Measurements from ENCODE around the gene CAV2. TPM values are rescaled to one million over a fixed set of nuclear protein-coding genes. Genes with fewer than 3 reads are reported as not detected.

CAV2 gene
- total and polyA plus RNA-seq, 4 experiments from 2014 or later: 0.19 TPM; not detected in 3

DNA sequence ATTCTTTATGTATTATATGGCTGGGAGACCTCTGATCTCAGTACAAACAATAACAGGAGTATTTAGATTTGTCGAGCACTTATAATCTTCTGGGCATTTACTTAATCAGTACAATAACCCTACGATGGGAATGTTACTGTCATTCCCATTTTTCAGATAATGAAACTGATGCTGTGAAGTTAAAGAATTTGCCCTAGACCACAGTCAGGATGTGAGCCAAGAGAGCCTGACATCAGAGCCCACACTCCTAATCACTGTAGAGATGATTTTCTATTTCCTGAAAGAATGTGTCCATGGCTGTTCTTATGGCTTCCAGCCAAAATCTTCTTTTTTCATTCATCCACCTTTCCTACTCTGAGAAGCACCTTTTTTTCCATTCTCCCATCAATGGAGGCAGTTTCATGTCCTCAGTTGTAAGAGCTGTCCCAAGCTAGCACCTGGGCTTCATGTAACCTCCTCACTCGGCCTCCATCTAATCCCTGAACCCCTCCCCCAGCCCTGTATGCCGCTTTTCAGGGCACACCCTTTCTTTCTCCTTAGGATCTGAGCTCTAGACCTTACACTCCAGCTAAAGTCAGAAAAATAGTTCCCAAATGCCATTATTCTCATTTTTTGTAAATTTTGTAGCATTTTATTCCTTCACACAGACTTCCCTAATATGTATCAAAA lies 13.1 kb downstream of the CAV2 start:
- DNase-seq: no peak
- H3K4me1 ChIP-seq (ENCODE audit: insufficient read depth, low read length): peaks cover 15% of the 10 kb centered on the region
- no peak overlapping the region for H3K27ac ChIP-seq (ENCODE audit: low read depth, low read length)
- CTCF ChIA-PET (ENCODE audit: partially characterized antibody): interaction anchor here (2.1 kb wide), 1 partner anchor 14 kb away, joined by 9 read pairs; no protein-coding TSS in a partner anchor
- POLR2A ChIA-PET (ENCODE audit: partially characterized antibody): no interaction called here
- intact Hi-C loops (cut with micrococcal nuclease): no loop called here
- H3K27me3 ChIP-seq (ENCODE audit: insufficient read depth, low read length): no peaks in the 10 kb centered on the region
- no peaks in the 10 kb centered on the region for H3K9me3 ChIP-seq (ENCODE audit: control insufficient read depth in 1 of 2, low read length in 2 of 2)
- peaks cover 7 to 10% of the 10 kb centered on the region in 2 donors for H3K27me3 Mint-ChIP-seq
- H3K4me1 Mint-ChIP-seq: peaks cover 13 to 18% (median 17%) of the 10 kb centered on the region in 4 donors
- H3K36me3 ChIP-seq (ENCODE audit: insufficient read depth, low read length): no peaks in the 10 kb centered on the region
- H3K36me3 Mint-ChIP-seq: peaks cover 0 to 2% of the 10 kb centered on the region in 2 donors
- peak overlapping the region in 1 of 2 donors; percentile 67 for H3K4me3 ChIP-seq (ENCODE audit: low read length in 2 of 2)
- H3K4me3 Mint-ChIP-seq: peak overlapping the region; percentile 85 to 93 (median 90)
- peak overlapping the region; percentile 11 to 84 (median 58) for H3K27ac Mint-ChIP-seq
- no peaks in the 10 kb centered on the region for H3K9me3 Mint-ChIP-seq

DNA sequence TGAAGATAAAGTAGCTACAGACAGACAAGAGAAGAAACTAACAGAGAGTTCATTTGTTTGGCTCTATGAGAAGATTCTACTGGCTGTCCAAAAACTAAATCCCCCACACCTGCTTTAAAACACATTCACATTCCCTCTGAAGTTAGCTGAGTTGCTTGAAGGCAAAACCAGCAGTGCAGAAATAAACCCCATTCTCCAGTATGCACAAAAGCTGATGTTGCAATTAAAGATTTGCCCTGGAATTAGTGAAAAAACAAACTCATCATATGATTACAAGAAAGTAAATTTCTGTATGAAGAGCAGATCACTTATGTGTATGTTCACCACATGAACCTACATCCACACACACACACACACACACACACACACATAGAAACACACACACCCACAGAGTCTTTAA lies 16.0 kb downstream of the CAV2 start:
- H3K27me3 Mint-ChIP-seq: peaks cover 10 to 18% of the 10 kb centered on the region in 2 donors

DNA sequence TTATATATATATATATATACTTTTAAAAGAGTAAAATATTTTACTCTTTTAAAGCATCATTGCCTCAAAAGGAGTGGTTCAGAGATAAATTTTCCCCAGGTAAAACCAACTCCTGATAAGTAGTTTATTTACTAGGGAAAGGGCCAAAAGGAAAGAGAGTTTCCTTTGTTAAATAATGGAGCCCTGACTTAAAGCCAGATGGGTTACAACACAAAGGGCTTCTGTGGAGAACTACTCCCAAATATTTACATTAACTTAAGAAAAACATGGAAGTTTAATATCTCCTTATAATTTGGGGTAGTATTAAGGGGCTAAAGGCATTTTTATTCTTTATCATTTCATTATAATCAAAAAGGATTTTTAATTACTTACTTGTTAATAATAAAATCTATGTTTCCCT lies 16.8 kb downstream of the CAV2 start:
- intact Hi-C loops (cut with micrococcal nuclease): no loop called here
- Histone ChIP-seq H3K36me3 (ENCODE audit: insufficient read depth, low read length) (no peaks in the 10 kb centered on the region), H3K27me3 (ENCODE audit: insufficient read depth, low read length) (no peaks in the 10 kb centered on the region), H3K27ac (ENCODE audit: low read depth, low read length) (no peak overlapping the region), H3K4me1 (ENCODE audit: insufficient read depth, low read length) (peaks cover 13% of the 10 kb centered on the region), H3K9me3 (ENCODE audit: control insufficient read depth in 1 of 2, low read length in 2 of 2) (no peaks in the 10 kb centered on the region), H3K4me3 (ENCODE audit: low read length in 2 of 2) (no peak overlapping the region)
- DNase-seq: no peak
- peaks cover 13 to 16% (median 15%) of the 10 kb centered on the region in 4 donors for H3K4me1 Mint-ChIP-seq
- peaks cover 10 to 22% of the 10 kb centered on the region in 2 donors for H3K27me3 Mint-ChIP-seq
- H3K9me3 Mint-ChIP-seq: no peaks in the 10 kb centered on the region
- no peak overlapping the region for H3K27ac Mint-ChIP-seq
- POLR2A ChIA-PET (ENCODE audit: partially characterized antibody): no interaction called here
- no peak overlapping the region for H3K4me3 Mint-ChIP-seq
- peaks cover 0 to 2% of the 10 kb centered on the region in 2 donors for H3K36me3 Mint-ChIP-seq
- CTCF ChIA-PET (ENCODE audit: partially characterized antibody): interaction anchor here (1.0 kb wide), 1 partner anchor 10 kb away, joined by 10 read pairs; no protein-coding TSS in a partner anchor

More for the DNA sequence above, 16.0 kb downstream of the CAV2 start:
- H3K36me3 ChIP-seq (ENCODE audit: insufficient read depth, low read length): no peaks in the 10 kb centered on the region
- Mint-ChIP-seq H3K36me3 (peaks cover 0 to 2% of the 10 kb centered on the region in 2 donors), H3K4me3 (no peak overlapping the region), H3K27ac (no peak overlapping the region), H3K4me1 (peaks cover 13 to 18% (median 17%) of the 10 kb centered on the region in 4 donors), H3K9me3 (no peaks in the 10 kb centered on the region)
- no peaks in the 10 kb centered on the region for H3K27me3 ChIP-seq (ENCODE audit: insufficient read depth, low read length)
- POLR2A ChIA-PET (ENCODE audit: partially characterized antibody): no interaction called here
- DNase-seq: no peak
- no peak overlapping the region for H3K27ac ChIP-seq (ENCODE audit: low read depth, low read length)
- H3K9me3 ChIP-seq (ENCODE audit: control insufficient read depth in 1 of 2, low read length in 2 of 2): no peaks in the 10 kb centered on the region
- CTCF ChIA-PET (ENCODE audit: partially characterized antibody): interaction anchor here (2.1 kb wide), 1 partner anchor 11 kb away, joined by 8 read pairs; no protein-coding TSS in a partner anchor
- no peak overlapping the region for H3K4me3 ChIP-seq (ENCODE audit: low read length in 2 of 2)
- peaks cover 15% of the 10 kb centered on the region for H3K4me1 ChIP-seq (ENCODE audit: insufficient read depth, low read length)
- intact Hi-C loops (cut with micrococcal nuclease): no loop called here

DNA sequence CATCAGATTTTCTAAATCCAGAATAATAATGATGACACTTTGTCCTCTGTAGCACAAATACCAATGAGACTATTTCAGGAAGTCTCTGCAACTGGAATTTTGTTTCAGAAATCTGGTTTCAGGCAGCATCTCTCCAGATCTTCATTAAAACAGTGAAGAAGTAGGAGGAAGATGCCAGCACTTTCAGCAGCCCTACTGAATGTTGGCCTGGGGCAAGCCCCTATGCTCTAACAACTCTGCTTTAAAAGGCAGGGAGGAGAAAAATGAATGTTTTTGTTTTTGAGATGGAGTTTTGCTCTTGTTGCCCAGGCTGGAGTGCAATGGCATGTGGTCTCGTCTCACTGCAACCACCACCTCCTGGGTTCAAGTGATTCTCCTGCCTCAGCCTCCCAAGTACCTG lies 18.1 kb downstream of the CAV2 start:
- no peaks in the 10 kb centered on the region for H3K9me3 ChIP-seq (ENCODE audit: control insufficient read depth in 1 of 2, low read length in 2 of 2)
- no peak overlapping the region for H3K4me3 ChIP-seq (ENCODE audit: low read length in 2 of 2)
- H3K27me3 ChIP-seq (ENCODE audit: insufficient read depth, low read length): no peaks in the 10 kb centered on the region
- no peak overlapping the region for H3K4me3 Mint-ChIP-seq
- H3K27ac Mint-ChIP-seq: no peak overlapping the region
- H3K27ac ChIP-seq (ENCODE audit: low read depth, low read length): no peak overlapping the region
- DNase-seq: no peak
- peaks cover 18 to 27% of the 10 kb centered on the region in 2 donors for H3K27me3 Mint-ChIP-seq
- ChIA-PET CTCF (ENCODE audit: partially characterized antibody) (no interaction called here), POLR2A (ENCODE audit: partially characterized antibody) (no interaction called here)
- H3K36me3 ChIP-seq (ENCODE audit: insufficient read depth, low read length): no peaks in the 10 kb centered on the region
- H3K4me1 Mint-ChIP-seq: peaks cover 3 to 4% (median 3%) of the 10 kb centered on the region in 4 donors
- H3K36me3 Mint-ChIP-seq: no peaks in the 10 kb centered on the region
- intact Hi-C loops (cut with micrococcal nuclease): no loop called here
- no peaks in the 10 kb centered on the region for H3K9me3 Mint-ChIP-seq
- H3K4me1 ChIP-seq (ENCODE audit: insufficient read depth, low read length): peaks cover 3% of the 10 kb centered on the region

DNA sequence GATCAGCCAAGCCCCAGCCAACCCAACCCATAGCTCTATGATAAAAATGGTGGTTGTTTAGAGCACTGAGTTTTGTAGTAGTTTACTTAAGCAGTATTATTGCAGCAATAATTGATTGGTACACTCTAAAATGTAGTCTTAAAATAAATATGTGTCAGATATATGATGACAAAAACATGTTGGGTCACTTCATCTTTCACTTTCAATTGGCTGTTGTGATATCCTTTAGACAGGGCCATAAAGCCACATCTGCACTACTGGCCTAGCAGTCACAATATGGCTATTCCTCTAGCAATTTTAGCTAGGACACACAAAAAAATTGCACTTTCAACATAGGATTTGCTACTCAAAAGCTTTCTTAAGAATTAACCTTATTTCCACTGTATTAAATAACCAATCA lies 19.4 kb downstream of the CAV2 start:
- H3K36me3 Mint-ChIP-seq: no peaks in the 10 kb centered on the region
- Histone ChIP-seq H3K4me3 (ENCODE audit: low read length in 2 of 2) (no peak overlapping the region), H3K4me1 (ENCODE audit: insufficient read depth, low read length) (no peaks in the 10 kb centered on the region), H3K36me3 (ENCODE audit: insufficient read depth, low read length) (no peaks in the 10 kb centered on the region), H3K27me3 (ENCODE audit: insufficient read depth, low read length) (no peaks in the 10 kb centered on the region), H3K27ac (ENCODE audit: low read depth, low read length) (no peak overlapping the region), H3K9me3 (ENCODE audit: control insufficient read depth in 1 of 2, low read length in 2 of 2) (no peaks in the 10 kb centered on the region)
- intact Hi-C loops (cut with micrococcal nuclease): no loop called here
- no peaks in the 10 kb centered on the region for H3K9me3 Mint-ChIP-seq
- no peak overlapping the region for H3K27ac Mint-ChIP-seq
- no peak overlapping the region for H3K4me3 Mint-ChIP-seq
- ChIA-PET CTCF (ENCODE audit: partially characterized antibody) (no interaction called here), POLR2A (ENCODE audit: partially characterized antibody) (no interaction called here)
- DNase-seq: no peak
- H3K27me3 Mint-ChIP-seq: peaks cover 28 to 38% of the 10 kb centered on the region in 2 donors
- peaks cover 0 to 4% (median 0%) of the 10 kb centered on the region in 4 donors for H3K4me1 Mint-ChIP-seq

DNA sequence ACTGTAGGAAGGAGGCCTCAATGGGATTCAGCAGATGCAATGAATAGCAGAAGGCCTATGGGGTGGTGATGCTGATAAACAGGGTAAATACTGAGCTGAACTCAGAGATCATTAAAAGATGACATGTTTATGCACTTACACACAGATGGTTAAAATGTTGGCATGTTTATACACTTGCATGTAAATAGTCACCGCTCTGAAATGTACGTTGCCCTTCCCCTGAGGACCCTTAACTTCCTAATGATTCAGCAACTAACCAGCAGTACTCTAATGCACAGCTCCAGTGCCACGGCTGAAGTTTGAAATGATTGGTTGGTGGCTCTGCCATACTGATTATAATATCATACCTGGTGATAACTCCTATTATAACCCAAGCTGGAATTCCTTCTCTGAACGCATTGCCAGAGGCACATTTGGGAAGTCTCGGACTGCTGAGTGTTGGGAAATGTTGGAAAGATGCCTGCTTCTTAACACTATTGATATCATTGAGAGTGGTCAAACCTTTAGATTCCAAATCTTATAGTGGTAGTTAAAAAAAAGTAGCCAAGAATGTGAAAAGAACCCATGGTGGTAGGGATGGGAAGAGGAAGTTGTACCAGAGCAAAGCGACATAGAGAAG lies 21.6 kb downstream of the CAV2 start:
- no peak for DNase-seq
- H3K36me3 ChIP-seq (ENCODE audit: insufficient read depth, low read length): no peaks in the 10 kb centered on the region
- no peaks in the 10 kb centered on the region for H3K9me3 Mint-ChIP-seq
- H3K4me1 ChIP-seq (ENCODE audit: insufficient read depth, low read length): peaks cover 16% of the 10 kb centered on the region
- no peaks in the 10 kb centered on the region for H3K36me3 Mint-ChIP-seq
- no peaks in the 10 kb centered on the region for H3K9me3 ChIP-seq (ENCODE audit: control insufficient read depth in 1 of 2, low read length in 2 of 2)
- no peak overlapping the region for H3K4me3 ChIP-seq (ENCODE audit: low read length in 2 of 2)
- ChIA-PET CTCF (ENCODE audit: partially characterized antibody) (interaction anchor here (1.3 to 1.6 kb wide), 2 partner anchors 8 to 10 kb away, joined by 3 to 4 read pairs; no protein-coding TSS in a partner anchor), POLR2A (ENCODE audit: partially characterized antibody) (no interaction called here)
- H3K27me3 Mint-ChIP-seq: peaks cover 41 to 48% of the 10 kb centered on the region in 2 donors
- no peak overlapping the region for H3K27ac Mint-ChIP-seq
- intact Hi-C loops (cut with micrococcal nuclease): loop anchor here (10.0 kb wide), 1 partner anchor 344 kb away; the partner anchor contains the start of gene CAPZA2
- H3K27ac ChIP-seq (ENCODE audit: low read depth, low read length): no peak overlapping the region
- no peak overlapping the region for H3K4me3 Mint-ChIP-seq
- peaks cover 11% of the 10 kb centered on the region for H3K27me3 ChIP-seq (ENCODE audit: insufficient read depth, low read length)
- peaks cover 6 to 22% (median 14%) of the 10 kb centered on the region in 4 donors for H3K4me1 Mint-ChIP-seq

DNA sequence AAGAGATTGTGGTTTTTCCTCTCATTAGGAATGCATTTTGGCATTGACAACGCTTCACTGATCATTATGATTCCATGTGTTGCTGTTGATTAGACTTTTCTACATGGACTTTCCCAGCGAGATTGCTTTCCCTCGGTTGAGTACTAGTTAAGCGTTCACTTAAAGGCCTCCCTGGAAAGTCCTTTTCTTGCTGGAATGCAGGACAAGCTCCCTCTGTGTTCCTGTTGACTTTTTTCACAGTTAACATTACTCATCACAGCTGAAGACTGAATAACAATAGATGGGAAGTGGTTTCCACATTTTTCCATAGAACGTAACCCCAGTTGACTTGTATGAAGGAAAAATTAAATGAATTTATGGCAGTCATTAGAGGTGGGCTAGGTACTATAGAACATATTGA lies 22.7 kb downstream of the CAV2 start:
- Mint-ChIP-seq H3K9me3 (no peaks in the 10 kb centered on the region), H3K27ac (no peak overlapping the region), H3K4me3 (no peak overlapping the region), H3K4me1 (peaks cover 12 to 30% (median 22%) of the 10 kb centered on the region in 4 donors), H3K36me3 (no peaks in the 10 kb centered on the region), H3K27me3 (peaks cover 50 to 57% of the 10 kb centered on the region in 2 donors)
- ChIA-PET POLR2A (ENCODE audit: partially characterized antibody) (no interaction called here), CTCF (ENCODE audit: partially characterized antibody) (interaction anchor here (1.6 kb wide), 1 partner anchor 11 kb away, joined by 3 read pairs; no protein-coding TSS in a partner anchor)
- no peak for DNase-seq
- no peak overlapping the region for H3K4me3 ChIP-seq (ENCODE audit: low read length in 2 of 2)
- peaks cover 20% of the 10 kb centered on the region for H3K27me3 ChIP-seq (ENCODE audit: insufficient read depth, low read length)
- no peaks in the 10 kb centered on the region for H3K9me3 ChIP-seq (ENCODE audit: control insufficient read depth in 1 of 2, low read length in 2 of 2)
- H3K4me1 ChIP-seq (ENCODE audit: insufficient read depth, low read length): peaks cover 22% of the 10 kb centered on the region
- intact Hi-C loops (cut with micrococcal nuclease): loop anchor here (10.0 kb wide), 1 partner anchor 343 kb away; the partner anchor contains the start of gene CAPZA2
- H3K27ac ChIP-seq (ENCODE audit: low read depth, low read length): no peak overlapping the region
- no peaks in the 10 kb centered on the region for H3K36me3 ChIP-seq (ENCODE audit: insufficient read depth, low read length)
